Activated B cell treated with CpG ODN at 0.5 μM for 24 hours (primary cell): ENCODE data around the gene CACNA1E. TPM values are rescaled to one million over a fixed set of nuclear protein-coding genes. Genes with fewer than 3 reads are reported as not detected.

Source experiments
- ATAC-seq: fragments of 200-7000 bp; cut with Tn5 transposase; one replicate; pipeline ENCODE4 v1.10.0; 2021; ENCODE audit warnings: low read depth, mild to moderate bottlenecking, moderate library complexity
- CTCF ChIA-PET: fragments of 350-600 bp; sonication (Branson Sonifier 250); formaldehyde crosslinking; loops from one replicate; lab custom pipeline; 2021; ENCODE audit warnings: antibody characterized with exemption; lab: Charles Lee
- POLR2A ChIA-PET: fragments of 350-600 bp; sonication (Branson Sonifier 250); formaldehyde crosslinking; loops from one replicate; lab custom pipeline; 2021; ENCODE audit warnings: antibody characterized with exemption; lab: Charles Lee
- DNase-seq: peaks from one replicate; pipeline ENCODE4 v3.0.0; 2022
- H3K27ac Mint-ChIP-seq: one replicate; pipeline ENCODE4 v1.8.0; 2020; ENCODE audit warnings: mixed read lengths
- H3K27me3 Mint-ChIP-seq: one replicate; pipeline ENCODE4 v1.8.0; 2021; ENCODE audit warnings: mixed read lengths
- H3K36me3 Mint-ChIP-seq: one replicate; pipeline ENCODE4 v1.8.0; 2021; ENCODE audit warnings: low read depth, mixed read lengths
- H3K4me1 Mint-ChIP-seq: one replicate; pipeline ENCODE4 v1.8.0; 2021; ENCODE audit warnings: mixed read lengths
- H3K4me3 Mint-ChIP-seq: one replicate; pipeline ENCODE4 v1.8.0; 2020; ENCODE audit warnings: mild to moderate bottlenecking, mixed read lengths
- H3K9me3 Mint-ChIP-seq: one replicate; pipeline ENCODE4 v1.8.0; 2020; ENCODE audit warnings: mixed read lengths
- intact Hi-C: fragments of 100-400 bp; cut with micrococcal nuclease; formaldehyde crosslinking; loops from one replicate; pipeline ENCODE4 v1.15.1; 2024
- total RNA-seq: library from RNA; stranded (reverse); gene quantifications from 2 replicates; pipeline ENCODE4 v1.2.3, GENCODE V29; 2022
- TF ChIP-seq, protein P1 (sequence below): fragments of 200-600 bp; IDR thresholded peaks from one replicate; pipeline ENCODE4 v1.8.0; 2022; ENCODE audit warnings: antibody characterized with exemption, mild to moderate bottlenecking

Gene CACNA1E
- total RNA-seq, 1 donor from 2014 or later = 0.91 TPM

GRCh38 chr1:181783208-181783607 lies 299.9 kb downstream of the CACNA1E start:
- Mint-ChIP-seq H3K4me3 (no peak overlapping the region), H3K4me1 (no peaks in the 10 kb centered on the region), H3K9me3 (no peaks in the 10 kb centered on the region), H3K36me3 (no peaks in the 10 kb centered on the region), H3K27me3 (no peaks in the 10 kb centered on the region), H3K27ac (no peak overlapping the region)
- ATAC-seq (no peak), DNase-seq (no peak)
- TF ChIP-seq, protein P1, sequence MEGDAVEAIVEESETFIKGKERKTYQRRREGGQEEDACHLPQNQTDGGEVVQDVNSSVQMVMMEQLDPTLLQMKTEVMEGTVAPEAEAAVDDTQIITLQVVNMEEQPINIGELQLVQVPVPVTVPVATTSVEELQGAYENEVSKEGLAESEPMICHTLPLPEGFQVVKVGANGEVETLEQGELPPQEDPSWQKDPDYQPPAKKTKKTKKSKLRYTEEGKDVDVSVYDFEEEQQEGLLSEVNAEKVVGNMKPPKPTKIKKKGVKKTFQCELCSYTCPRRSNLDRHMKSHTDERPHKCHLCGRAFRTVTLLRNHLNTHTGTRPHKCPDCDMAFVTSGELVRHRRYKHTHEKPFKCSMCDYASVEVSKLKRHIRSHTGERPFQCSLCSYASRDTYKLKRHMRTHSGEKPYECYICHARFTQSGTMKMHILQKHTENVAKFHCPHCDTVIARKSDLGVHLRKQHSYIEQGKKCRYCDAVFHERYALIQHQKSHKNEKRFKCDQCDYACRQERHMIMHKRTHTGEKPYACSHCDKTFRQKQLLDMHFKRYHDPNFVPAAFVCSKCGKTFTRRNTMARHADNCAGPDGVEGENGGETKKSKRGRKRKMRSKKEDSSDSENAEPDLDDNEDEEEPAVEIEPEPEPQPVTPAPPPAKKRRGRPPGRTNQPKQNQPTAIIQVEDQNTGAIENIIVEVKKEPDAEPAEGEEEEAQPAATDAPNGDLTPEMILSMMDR = no peak
- intact Hi-C loops = no loop called here
- ChIA-PET POLR2A (no interaction called here), CTCF (no interaction called here)

GRCh38 chr1:181784039-181784683 lies 300.8 kb downstream of the CACNA1E start:
- H3K4me1 Mint-ChIP-seq = no peaks in the 10 kb centered on the region
- TF ChIP-seq, protein P1 = no peak
- ATAC-seq (no peak), DNase-seq (no peak)
- ChIA-PET POLR2A (no interaction called here), CTCF (no interaction called here)
- H3K27ac Mint-ChIP-seq = no peak overlapping the region
- no peaks in the 10 kb centered on the region for H3K9me3 Mint-ChIP-seq
- H3K4me3 Mint-ChIP-seq = no peak overlapping the region
- intact Hi-C loops = no loop called here
- H3K27me3 Mint-ChIP-seq = no peaks in the 10 kb centered on the region
- no peaks in the 10 kb centered on the region for H3K36me3 Mint-ChIP-seq

- Mint-ChIP-seq H3K4me1 (no peaks in the 10 kb centered on the region), H3K9me3 (no peaks in the 10 kb centered on the region), H3K27me3 (no peaks in the 10 kb centered on the region), H3K36me3 (no peaks in the 10 kb centered on the region), H3K27ac (no peak overlapping the region), H3K4me3 (no peak overlapping the region)
- intact Hi-C loops = no loop called here
- ATAC-seq = no peak
- ChIA-PET CTCF (no interaction called here), POLR2A (no interaction called here)
- no peak for DNase-seq
- TF ChIP-seq, protein P1 = no peak
These were observed 306.1 kb downstream of the CACNA1E start for GRCh38 chr1:181789395-181789794.

- no peaks in the 10 kb centered on the region for H3K27me3 Mint-ChIP-seq
- ChIA-PET POLR2A (no interaction called here), CTCF (no interaction called here)
- DNase-seq = no peak
- H3K36me3 Mint-ChIP-seq = no peaks in the 10 kb centered on the region
- TF ChIP-seq, protein P1 = no peak
- intact Hi-C loops = no loop called here
- no peaks in the 10 kb centered on the region for H3K4me1 Mint-ChIP-seq
- no peak for ATAC-seq
- no peak overlapping the region for H3K27ac Mint-ChIP-seq
- peaks cover 2% of the 10 kb centered on the region for H3K9me3 Mint-ChIP-seq
- no peak overlapping the region for H3K4me3 Mint-ChIP-seq
These were observed 308.4 kb downstream of the CACNA1E start for GRCh38 chr1:181791721-181792120.

DNA sequence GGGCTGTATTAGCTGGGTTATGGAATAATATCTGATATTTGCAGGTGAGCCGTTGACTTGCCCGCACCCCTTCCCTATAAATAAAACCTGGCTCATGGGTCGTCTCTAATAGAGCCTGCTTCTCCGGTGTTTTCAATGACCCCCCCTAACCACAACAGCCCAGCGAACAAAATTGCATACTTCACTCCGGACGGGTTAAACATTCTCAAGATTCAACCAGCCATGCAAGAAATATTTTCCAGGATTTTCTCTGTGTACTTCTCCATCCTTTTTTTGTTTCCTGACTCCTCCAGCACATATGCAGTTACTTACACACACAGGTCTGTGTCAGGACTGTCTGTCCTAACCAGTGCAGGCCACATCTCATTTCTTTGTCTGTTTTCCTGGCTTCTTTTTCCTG lies 310.5 kb downstream of the CACNA1E start:
- POLR2A ChIA-PET = no interaction called here
- no peak overlapping the region for H3K27ac Mint-ChIP-seq

More for the DNA sequence above, 310.5 kb downstream of the CACNA1E start:
- ATAC-seq (no peak), DNase-seq (no peak)
- Mint-ChIP-seq H3K36me3 (no peaks in the 10 kb centered on the region), H3K9me3 (peaks cover 2% of the 10 kb centered on the region), H3K4me1 (no peaks in the 10 kb centered on the region), H3K4me3 (no peak overlapping the region), H3K27me3 (no peaks in the 10 kb centered on the region)
- intact Hi-C loops = no loop called here
- CTCF ChIA-PET = no interaction called here
- TF ChIP-seq, protein P1 = no peak
